Vagina (tissue), 2 donors: Measurements from ENCODE around the gene STRN.

Experiments used
- CTCF ChIP-seq, 3 experiments: fragments of 450-650 bp in 2 of 3; fragments of 200-600 bp in 1 of 3; sonication (generic) in 1 of 3; IDR thresholded peaks; one replicate each; pipeline ENCODE4 v1.5.1; 2017 to 2019; ENCODE audit warnings: antibody characterized with exemption in 3 of 3, mild to moderate bottlenecking in 2 of 3, moderate library complexity in 2 of 3
- POLR2A ChIP-seq, 2 donors: fragments of 450-650 bp; IDR thresholded peaks; one replicate each; pipeline ENCODE4 v1.6.1; 2017; ENCODE audit warnings: antibody characterized with exemption in 2 of 2, mild to moderate bottlenecking in 2 of 2, moderate library complexity in 2 of 2
- POLR2AphosphoS5 ChIP-seq, 2 donors: sonication (generic); formaldehyde crosslinking; IDR thresholded peaks; one replicate each; pipeline ENCODE4 v1.9.0; 2017; ENCODE audit warnings: antibody characterized with exemption in 2 of 2, mild to moderate bottlenecking in 2 of 2, low read depth in 1 of 2; ENCODE audit not compliant: insufficient read depth in 1 of 2

GRCh38 chr2:36915627-36916026 is 50.7 kb downstream of the STRN start:
- TF ChIP-seq POLR2A (IDR thresholded peaks at IDR 0.05) (no peak), POLR2AphosphoS5 (IDR thresholded peaks at IDR 0.05; ENCODE audit: insufficient read depth in 1 of 2, low read depth in 1 of 2) (no peak), CTCF (IDR thresholded peaks at IDR 0.05) (no peak)
